HepG2 (cell line): Measurements from ENCODE around the gene DHRS9.

Experiments used
- CREB1 ChIP-seq, 2 experiments: fragments of 450-650 bp in 1 of 2; IDR thresholded peaks; 2 replicates each; pipeline ENCODE4 v1.6.1; 2016 to 2017; ENCODE audit warnings: control low read depth in 1 of 2, mild to moderate bottlenecking in 1 of 2, missing compliant biosample characterization in 1 of 2, missing genetic modification characterization in 1 of 2
- DPF2 ChIP-seq: sonication (generic); formaldehyde crosslinking; IDR thresholded peaks from 2 replicates; pipeline ENCODE4 v1.4.0; 2020; ENCODE audit warnings: mild to moderate bottlenecking, low read depth, missing genetic modification reagents, borderline replicate concordance
- EZH2 ChIP-seq: conservative IDR thresholded peaks from 2 replicates; pipeline ENCODE4 v1.6.1; 2012; ENCODE audit warnings: mild to moderate bottlenecking, low read depth, low read length, moderate library complexity
- IRF2 ChIP-seq: IDR thresholded peaks from 2 replicates; pipeline ENCODE4 v1.6.1; 2018; ENCODE audit warnings: missing genetic modification reagents, missing compliant biosample characterization
- IRX3 ChIP-seq: sonication (generic); formaldehyde crosslinking; IDR thresholded peaks from 2 replicates; pipeline ENCODE4 v1.8.1; 2023; ENCODE audit warnings: mild to moderate bottlenecking, low read depth, missing genetic modification reagents, borderline replicate concordance
- KLF12 ChIP-seq: sonication (generic); formaldehyde crosslinking; IDR thresholded peaks from 2 replicates; pipeline ENCODE4 v1.4.0; 2020; ENCODE audit warnings: missing genetic modification reagents, borderline replicate concordance
- NFIC ChIP-seq: IDR thresholded peaks from 2 replicates; pipeline ENCODE4 v1.6.1; 2012; ENCODE audit warnings: mild to moderate bottlenecking, low read length, inconsistent platforms
- NFRKB ChIP-seq: fragments of 450-650 bp; IDR thresholded peaks from 2 replicates; pipeline ENCODE4 v1.6.1; 2017
- PAX8 ChIP-seq: sonication (generic); formaldehyde crosslinking; IDR thresholded peaks from 2 replicates; pipeline ENCODE4 v1.8.0; 2022; ENCODE audit warnings: mild to moderate bottlenecking, missing genetic modification reagents, borderline replicate concordance
- POLR2A ChIP-seq, 2 experiments: IDR thresholded peaks; 2 replicates each; pipeline ENCODE4 v1.6.1; 2011; ENCODE audit warnings: low read depth in 2 of 2, low read length in 2 of 2, mild to moderate bottlenecking in 1 of 2, moderate library complexity in 1 of 2; ENCODE audit not compliant: insufficient read depth in 1 of 2
- SIN3A ChIP-seq: IDR thresholded peaks from 2 replicates; pipeline ENCODE4 v1.6.1; 2011; ENCODE audit warnings: low read depth, mild to moderate bottlenecking, control low read depth, low read length, borderline replicate concordance
- ZKSCAN8 ChIP-seq: IDR thresholded peaks from 2 replicates; pipeline ENCODE4 v1.6.1; 2016; ENCODE audit warnings: borderline replicate concordance, missing genetic modification reagents, missing compliant biosample characterization
- ZNF816 ChIP-seq: sonication (generic); formaldehyde crosslinking; IDR thresholded peaks from 2 replicates; pipeline ENCODE4 v1.8.0; 2022; ENCODE audit warnings: missing genetic modification reagents, mild to moderate bottlenecking, borderline replicate concordance
- TF ChIP-seq, protein P1 (sequence below): sonication (generic); formaldehyde crosslinking; IDR thresholded peaks from 2 replicates; pipeline ENCODE4 v1.5.0; 2020; ENCODE audit warnings: mild to moderate bottlenecking, missing genetic modification reagents, moderate library complexity

DNA sequence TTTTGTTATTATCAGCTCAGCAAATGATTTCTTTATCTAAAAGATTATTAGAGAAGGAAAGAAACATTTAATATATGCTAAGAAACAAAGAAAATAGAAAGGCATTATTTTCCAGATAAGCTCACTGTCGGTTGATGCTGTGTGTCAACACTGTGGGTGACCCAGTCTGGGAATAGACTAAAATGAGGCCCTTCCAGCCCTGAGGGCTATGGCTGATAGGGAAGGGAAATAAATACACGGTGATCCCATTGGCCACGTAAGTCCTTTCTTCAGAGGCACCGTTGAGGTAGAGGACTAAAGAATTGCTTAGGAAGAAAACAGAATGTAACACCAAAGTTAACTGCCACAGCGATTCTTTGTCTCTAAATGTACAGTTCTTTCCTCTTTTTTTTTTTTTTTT is 40.0 kb upstream of the DHRS9 start:
- TF ChIP-seq, protein P1, sequence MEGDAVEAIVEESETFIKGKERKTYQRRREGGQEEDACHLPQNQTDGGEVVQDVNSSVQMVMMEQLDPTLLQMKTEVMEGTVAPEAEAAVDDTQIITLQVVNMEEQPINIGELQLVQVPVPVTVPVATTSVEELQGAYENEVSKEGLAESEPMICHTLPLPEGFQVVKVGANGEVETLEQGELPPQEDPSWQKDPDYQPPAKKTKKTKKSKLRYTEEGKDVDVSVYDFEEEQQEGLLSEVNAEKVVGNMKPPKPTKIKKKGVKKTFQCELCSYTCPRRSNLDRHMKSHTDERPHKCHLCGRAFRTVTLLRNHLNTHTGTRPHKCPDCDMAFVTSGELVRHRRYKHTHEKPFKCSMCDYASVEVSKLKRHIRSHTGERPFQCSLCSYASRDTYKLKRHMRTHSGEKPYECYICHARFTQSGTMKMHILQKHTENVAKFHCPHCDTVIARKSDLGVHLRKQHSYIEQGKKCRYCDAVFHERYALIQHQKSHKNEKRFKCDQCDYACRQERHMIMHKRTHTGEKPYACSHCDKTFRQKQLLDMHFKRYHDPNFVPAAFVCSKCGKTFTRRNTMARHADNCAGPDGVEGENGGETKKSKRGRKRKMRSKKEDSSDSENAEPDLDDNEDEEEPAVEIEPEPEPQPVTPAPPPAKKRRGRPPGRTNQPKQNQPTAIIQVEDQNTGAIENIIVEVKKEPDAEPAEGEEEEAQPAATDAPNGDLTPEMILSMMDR, result no peak
- TF ChIP-seq EZH2, result no peak
- TF ChIP-seq NFIC, result no peak
- TF ChIP-seq DPF2 (CRISPR knock-in tag), result no peak
- no peak for TF ChIP-seq POLR2A (IDR thresholded peaks at IDR 0.05; ENCODE audit: insufficient read depth in 1 of 2, low read depth in 2 of 2, low read length in 2 of 2)
- TF ChIP-seq IRF2 (CRISPR knock-in tag), result no peak
- TF ChIP-seq ZNF816, result no peak
- TF ChIP-seq IRX3, result no peak
- TF ChIP-seq ZKSCAN8, result no peak
- TF ChIP-seq NFRKB, result no peak
- TF ChIP-seq SIN3A, result no peak
- no peak for TF ChIP-seq CREB1 (IDR thresholded peaks at IDR 0.05)
- no peak for TF ChIP-seq CREB1 (CRISPR knock-in tag; IDR thresholded peaks at IDR 0.05)
- no peak for TF ChIP-seq PAX8 (CRISPR knock-in tag)
- no peak for TF ChIP-seq KLF12 (CRISPR knock-in tag)
